Endothelial cell of umbilical vein (primary cell): ENCODE results near the gene CEP128. TPM values are rescaled to one million over a fixed set of nuclear protein-coding genes. Genes with fewer than 3 reads are reported as not detected.

Source experiments
- BruUV-seq: library from RNA; stranded (reverse); fragments of 400-500 nt; replicated peaks from 2 replicates; lab custom pipeline; 2021; lab: Mats Ljungman, UMichigan
- CTCF ChIA-PET: fragments of 300-600, 350-600 bp; sonication (Branson Sonifier 250); formaldehyde crosslinking; loops from one replicate; lab custom pipeline; 2021; ENCODE audit warnings: antibody characterized with exemption, inconsistent platforms; lab: Charles Lee
- POLR2A ChIA-PET: fragments of 300-600, 350-600 bp; sonication (Branson Sonifier 250); formaldehyde crosslinking; loops from one replicate; lab custom pipeline; 2021; ENCODE audit warnings: antibody characterized with exemption, inconsistent platforms; lab: Charles Lee
- DNase-seq: peaks from one replicate; pipeline ENCODE4 v3.0.0-alpha.2; 2011; ENCODE audit warnings: low read depth, low spot score
- FAIRE-seq: peaks from 2 replicates; lab custom pipeline; 2011; peaks lifted over from hg19 to GRCh38; lab: Jason Lieb, UNC
- H2AFZ ChIP-seq: 2 replicates; pipeline ENCODE4 v1.6.0; 2012; ENCODE audit warnings: low read depth, low read length, control low read depth, inconsistent platforms
- H3K27ac ChIP-seq: 2 replicates; pipeline ENCODE4 v1.5.1; 2011; ENCODE audit warnings: low read depth, mild to moderate bottlenecking, control low read depth, low read length, moderate library complexity; ENCODE audit not compliant: insufficient read depth
- H3K27me3 ChIP-seq, 2 experiments: 2 replicates each; pipeline versions ENCODE4 v1.6.0 to v1.6.1; 2011; ENCODE audit warnings: low read length in 2 of 2, mixed read lengths in 1 of 2; ENCODE audit not compliant: control insufficient read depth in 2 of 2, insufficient read depth in 2 of 2
- H3K36me3 ChIP-seq, 2 experiments: 2 replicates in 1 of 2; 3 replicates in 1 of 2; pipeline ENCODE4 v1.5.1; 2011; ENCODE audit warnings: low read length in 2 of 2, mild to moderate bottlenecking in 1 of 2, moderate library complexity in 1 of 2; ENCODE audit not compliant: control insufficient read depth in 2 of 2, insufficient read depth in 2 of 2; ENCODE audit errors: extremely low read depth in 1 of 2
- H3K4me1 ChIP-seq: 3 replicates; pipeline ENCODE4 v1.5.1; 2011; ENCODE audit warnings: mild to moderate bottlenecking, low read length; ENCODE audit not compliant: control insufficient read depth, insufficient read depth; ENCODE audit errors: extremely low read depth
- H3K4me2 ChIP-seq: 2 replicates; pipeline ENCODE4 v1.6.1; 2011; ENCODE audit warnings: low read length, control low read depth, mixed read lengths; ENCODE audit not compliant: insufficient read depth
- H3K4me3 ChIP-seq, 3 experiments: fragments of 200-600 bp in 1 of 3; sonication (generic), shearing (Covaris generic) in 1 of 3; replicated peaks in 1 of 3; 2 replicates each; pipeline ENCODE4 v1.5.1; 2011 to 2016; ENCODE audit warnings: control low read depth in 3 of 3, low read length in 3 of 3, mild to moderate bottlenecking in 2 of 3, inconsistent platforms in 1 of 3, low read depth in 1 of 3, moderate library complexity in 1 of 3; ENCODE audit not compliant: insufficient read depth in 1 of 3
- H3K79me2 ChIP-seq: 2 replicates; pipeline ENCODE4 v1.6.0; 2012; ENCODE audit warnings: low read length, inconsistent platforms; ENCODE audit not compliant: control insufficient read depth, insufficient read depth
- H3K9ac ChIP-seq: replicated peaks from 2 replicates; pipeline ENCODE3; 2011; ENCODE audit warnings: low read length, control low read depth; ENCODE audit not compliant: insufficient read depth; ENCODE audit errors: extremely low read depth
- H3K9me1 ChIP-seq: replicated peaks from 3 replicates; pipeline ENCODE4 v1.6.0; 2011; ENCODE audit warnings: mild to moderate bottlenecking, low read length; ENCODE audit not compliant: control insufficient read depth, insufficient read depth; ENCODE audit errors: extremely low read depth
- H3K9me3 ChIP-seq: replicated peaks from 2 replicates; pipeline ENCODE4 v1.5.1; 2012; ENCODE audit warnings: low read length, inconsistent platforms; ENCODE audit not compliant: control insufficient read depth, insufficient read depth
- H4K20me1 ChIP-seq: replicated peaks from 2 replicates; pipeline ENCODE3; 2011; ENCODE audit warnings: mild to moderate bottlenecking, low read length; ENCODE audit not compliant: control insufficient read depth, insufficient read depth; ENCODE audit errors: extremely low read depth
- EZH2 ChIP-seq: IDR thresholded peaks from 2 replicates; pipeline ENCODE4 v1.6.1; 2012; ENCODE audit warnings: borderline replicate concordance, low read depth, mild to moderate bottlenecking, moderate library complexity, low read length, inconsistent platforms; ENCODE audit not compliant: severe bottlenecking
- FOS ChIP-seq: IDR thresholded peaks from 2 replicates; pipeline ENCODE4 v1.6.1; 2011; ENCODE audit warnings: mild to moderate bottlenecking, low read length, moderate library complexity, borderline replicate concordance; ENCODE audit not compliant: insufficient read depth
- GATA2 ChIP-seq: IDR thresholded peaks from 2 replicates; pipeline ENCODE4 v1.7.0; 2011; ENCODE audit warnings: low read depth, mild to moderate bottlenecking, moderate library complexity, mixed read lengths, low read length; ENCODE audit not compliant: insufficient read length, insufficient read depth
- JUN ChIP-seq: IDR thresholded peaks from 2 replicates; pipeline ENCODE4 v1.6.1; 2011; ENCODE audit warnings: borderline replicate concordance, low read depth; ENCODE audit not compliant: insufficient read length, insufficient read depth
- MAX ChIP-seq: IDR thresholded peaks from 2 replicates; pipeline ENCODE4 v1.6.1; 2011; ENCODE audit not compliant: insufficient read depth, insufficient read length
- MYC ChIP-seq: IDR thresholded peaks from one replicate; pipeline ENCODE4 v1.6.1; 2011; ENCODE audit warnings: mild to moderate bottlenecking, low read depth, low read length
- POLR2A ChIP-seq: IDR thresholded peaks from 2 replicates; pipeline ENCODE4 v1.6.1; 2012; ENCODE audit warnings: low read depth, mild to moderate bottlenecking, control low read depth, low read length
- POLR2AphosphoS5 ChIP-seq: IDR thresholded peaks from 2 replicates; pipeline ENCODE4 v1.6.1; 2012; ENCODE audit warnings: low read depth, mild to moderate bottlenecking, control low read depth, low read length, moderate library complexity; ENCODE audit not compliant: insufficient read depth
- dilution Hi-C: fragments of 300-500 bp; cut with MboI; formaldehyde crosslinking; loops from one replicate; pipeline ENCODE4 v1.15.0; 2019; ENCODE audit warnings: low sequenced_read_pairs; ENCODE audit not compliant: extremely low pct_ligation_motif_present
- intact Hi-C: fragments of 100-400 bp; cut with micrococcal nuclease; formaldehyde crosslinking; loops from one replicate; pipeline ENCODE4 v1.10.0; 2022
- polyA plus RNA-seq, 4 experiments: library from polyadenylated mRNA; depleted of rRNA in 3 of 4; stranded (reverse) in 3 of 4; unstranded in 1 of 4; fragments of >200 nt; gene quantifications; 2 replicates each; pipeline versions ENCODE4 v1.2.1 to v1.2.3, GENCODE V29; 2011 to 2012; ENCODE audit warnings: missing spikeins in 1 of 4
- total RNA-seq: library from RNA; stranded (reverse); gene quantifications from 2 replicates; pipeline ENCODE4 v1.2.3, GENCODE V29; 2021
- TF ChIP-seq, protein P1 (sequence below), 2 donors: IDR thresholded peaks; 1 replicate in 1 of 2; 2 replicates in 1 of 2; pipeline ENCODE4 v1.5.1; 2011; ENCODE audit warnings: low read length in 2 of 2, mild to moderate bottlenecking in 2 of 2, moderate library complexity in 2 of 2, control low read depth in 1 of 2, inconsistent platforms in 1 of 2, low read depth in 1 of 2; ENCODE audit not compliant: insufficient read depth in 1 of 2; ENCODE audit errors: extremely low read depth in 1 of 2

The CEP128 gene
- total and polyA plus RNA-seq, 2 donors (not counting 3 experiments of a cell fraction or from before 2014, with no cell fraction given): 0.91 to 23.7 TPM

DNA sequence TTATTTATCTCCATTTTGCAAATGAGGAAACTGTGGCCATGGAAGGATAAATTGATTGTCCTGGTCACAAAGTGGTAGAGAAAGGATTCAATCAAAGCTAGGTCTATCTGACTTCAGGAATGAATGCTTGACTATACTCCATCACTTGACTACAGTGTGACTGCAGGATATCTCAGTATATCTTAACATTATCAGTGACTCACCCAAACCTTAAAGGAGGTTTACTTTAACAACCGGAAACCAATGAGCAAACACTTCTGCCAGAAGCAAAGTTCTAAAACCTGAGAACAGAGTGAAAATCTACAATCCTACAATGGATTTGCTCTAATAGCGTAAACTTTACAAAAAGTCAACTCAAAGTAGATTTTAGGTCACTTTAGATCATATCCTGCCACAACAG, 277.0 kb downstream of the CEP128 start:
- Histone ChIP-seq H3K9ac (no peak overlapping the region), H3K4me1 (peaks cover 15% of the 10 kb centered on the region), H3K4me3 (no peak overlapping the region), H3K27ac (peak overlapping the region; percentile 24), H2AFZ (peak overlapping the region; percentile 11), H3K4me2 (peak overlapping the region; percentile 47), H3K79me2 (no peaks in the 10 kb centered on the region), H3K9me1 (no peaks in the 10 kb centered on the region), H4K20me1 (no peaks in the 10 kb centered on the region), H3K9me3 (no peaks in the 10 kb centered on the region), H3K27me3 (no peaks in the 10 kb centered on the region), H3K36me3 (no peaks in the 10 kb centered on the region)
- POLR2A ChIA-PET: no interaction called here
- DNase-seq: peak; percentile 49
- CTCF ChIA-PET: no interaction called here
- dilution Hi-C loops: no loop called here
- intact Hi-C loops: loop anchor here (2.0 kb wide), 2 partner anchors 26 to 34 kb away; no protein-coding TSS in a partner anchor
- FAIRE-seq: peak; percentile 72
- TF ChIP-seq MAX: no peak
- no peak for TF ChIP-seq POLR2A
- peak; percentile 77 for TF ChIP-seq GATA2
- no peak for TF ChIP-seq EZH2
- no peak for TF ChIP-seq MYC
- TF ChIP-seq POLR2AphosphoS5: no peak
- peak; percentile 53 for TF ChIP-seq JUN
- TF ChIP-seq, protein P1, sequence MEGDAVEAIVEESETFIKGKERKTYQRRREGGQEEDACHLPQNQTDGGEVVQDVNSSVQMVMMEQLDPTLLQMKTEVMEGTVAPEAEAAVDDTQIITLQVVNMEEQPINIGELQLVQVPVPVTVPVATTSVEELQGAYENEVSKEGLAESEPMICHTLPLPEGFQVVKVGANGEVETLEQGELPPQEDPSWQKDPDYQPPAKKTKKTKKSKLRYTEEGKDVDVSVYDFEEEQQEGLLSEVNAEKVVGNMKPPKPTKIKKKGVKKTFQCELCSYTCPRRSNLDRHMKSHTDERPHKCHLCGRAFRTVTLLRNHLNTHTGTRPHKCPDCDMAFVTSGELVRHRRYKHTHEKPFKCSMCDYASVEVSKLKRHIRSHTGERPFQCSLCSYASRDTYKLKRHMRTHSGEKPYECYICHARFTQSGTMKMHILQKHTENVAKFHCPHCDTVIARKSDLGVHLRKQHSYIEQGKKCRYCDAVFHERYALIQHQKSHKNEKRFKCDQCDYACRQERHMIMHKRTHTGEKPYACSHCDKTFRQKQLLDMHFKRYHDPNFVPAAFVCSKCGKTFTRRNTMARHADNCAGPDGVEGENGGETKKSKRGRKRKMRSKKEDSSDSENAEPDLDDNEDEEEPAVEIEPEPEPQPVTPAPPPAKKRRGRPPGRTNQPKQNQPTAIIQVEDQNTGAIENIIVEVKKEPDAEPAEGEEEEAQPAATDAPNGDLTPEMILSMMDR (IDR thresholded peaks at IDR 0.05; ENCODE audit: extremely low read depth in 1 of 2, insufficient read depth in 1 of 2, low read depth in 1 of 2, low read length in 2 of 2): no peak
- TF ChIP-seq FOS: peak; percentile 65
- no TSS peak for BruUV-seq
